ENCODE data around the gene TNS1.

- TF ChIP-seq, protein P1, sequence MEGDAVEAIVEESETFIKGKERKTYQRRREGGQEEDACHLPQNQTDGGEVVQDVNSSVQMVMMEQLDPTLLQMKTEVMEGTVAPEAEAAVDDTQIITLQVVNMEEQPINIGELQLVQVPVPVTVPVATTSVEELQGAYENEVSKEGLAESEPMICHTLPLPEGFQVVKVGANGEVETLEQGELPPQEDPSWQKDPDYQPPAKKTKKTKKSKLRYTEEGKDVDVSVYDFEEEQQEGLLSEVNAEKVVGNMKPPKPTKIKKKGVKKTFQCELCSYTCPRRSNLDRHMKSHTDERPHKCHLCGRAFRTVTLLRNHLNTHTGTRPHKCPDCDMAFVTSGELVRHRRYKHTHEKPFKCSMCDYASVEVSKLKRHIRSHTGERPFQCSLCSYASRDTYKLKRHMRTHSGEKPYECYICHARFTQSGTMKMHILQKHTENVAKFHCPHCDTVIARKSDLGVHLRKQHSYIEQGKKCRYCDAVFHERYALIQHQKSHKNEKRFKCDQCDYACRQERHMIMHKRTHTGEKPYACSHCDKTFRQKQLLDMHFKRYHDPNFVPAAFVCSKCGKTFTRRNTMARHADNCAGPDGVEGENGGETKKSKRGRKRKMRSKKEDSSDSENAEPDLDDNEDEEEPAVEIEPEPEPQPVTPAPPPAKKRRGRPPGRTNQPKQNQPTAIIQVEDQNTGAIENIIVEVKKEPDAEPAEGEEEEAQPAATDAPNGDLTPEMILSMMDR (IDR thresholded peaks at IDR 0.05): no peak
- TF ChIP-seq POLR2AphosphoS5 (IDR thresholded peaks at IDR 0.05; ENCODE audit: low read depth, low read length): no peak
Observed at GRCh38 chr2:217845301-217845700, 157.5 kb downstream of the TNS1 start.

Measured in Panc1 (cell line).